Neural cell (in vitro differentiated cells): Measurements from ENCODE around the gene RANBP10. TPM values are rescaled to one million over a fixed set of nuclear protein-coding genes. Genes with fewer than 3 reads are reported as not detected.

ENCODE experiments used
- H2AFZ ChIP-seq: fragments of 200-600, 300-800 bp; sonication (generic), shearing (Covaris generic); 2 replicates; pipeline ENCODE4 v1.6.0; 2014; ENCODE audit warnings: low read depth, mild to moderate bottlenecking, antibody characterized with exemption, low read length, moderate library complexity
- H3F3A ChIP-seq: fragments of 200-600 bp; shearing (Covaris generic); 2 replicates; pipeline ENCODE4 v1.6.1; 2016; ENCODE audit warnings: mild to moderate bottlenecking, moderate library complexity, mixed read lengths, antibody characterized with exemption, low read length; ENCODE audit not compliant: insufficient read depth, poor library complexity, severe bottlenecking
- H3K27ac ChIP-seq: fragments of 200-600, 300-800 bp; sonication (generic), shearing (Covaris generic); 2 replicates; pipeline ENCODE4 v1.5.1; 2014; ENCODE audit warnings: mild to moderate bottlenecking, low read length, moderate library complexity
- H3K27me3 ChIP-seq: fragments of 300-800, 200-600 bp; sonication (generic), shearing (Covaris generic); 2 replicates; pipeline ENCODE4 v1.6.0; 2014; ENCODE audit warnings: mild to moderate bottlenecking, low read depth, low read length, moderate library complexity; ENCODE audit not compliant: insufficient read depth
- H3K36me3 ChIP-seq: fragments of 300-800, 200-600 bp; sonication (generic), shearing (Covaris generic); 2 replicates; pipeline ENCODE4 v1.5.1; 2014; ENCODE audit warnings: mild to moderate bottlenecking, antibody characterized with exemption, low read length, moderate library complexity; ENCODE audit not compliant: insufficient read depth
- H3K4me2 ChIP-seq: fragments of 300-800, 200-600 bp; sonication (generic), shearing (Covaris generic); 2 replicates; pipeline ENCODE4 v1.6.0; 2014; ENCODE audit warnings: mild to moderate bottlenecking, low read length
- H3K4me3 ChIP-seq: fragments of 300-800, 200-600 bp; sonication (generic), shearing (Covaris generic); 2 replicates; pipeline ENCODE4 v1.5.1; 2014; ENCODE audit warnings: mild to moderate bottlenecking, low read length, moderate library complexity
- H3K79me2 ChIP-seq: fragments of 200-600 bp; shearing (Covaris generic); replicated peaks from 2 replicates; pipeline ENCODE4 v1.6.0; 2014; ENCODE audit warnings: mild to moderate bottlenecking, low read length, moderate library complexity; ENCODE audit not compliant: insufficient read depth
- H3K9ac ChIP-seq: fragments of 300-800, 200-600 bp; sonication (generic), shearing (Covaris generic); 2 replicates; pipeline ENCODE4 v1.6.1; 2016; ENCODE audit warnings: mild to moderate bottlenecking, low read length, mixed read lengths
- H3K9me2 ChIP-seq: fragments of 200-600 bp; shearing (Covaris generic); 2 replicates; pipeline ENCODE4 v1.6.1; 2016; ENCODE audit warnings: mild to moderate bottlenecking, low read length, mixed read lengths; ENCODE audit not compliant: insufficient read depth
- H3K9me3 ChIP-seq: fragments of 200-600, 300-800 bp; sonication (generic), shearing (Covaris generic); 2 replicates; pipeline ENCODE4 v1.6.1; 2016; ENCODE audit warnings: mild to moderate bottlenecking, mixed run types, low read length, moderate library complexity, mixed read lengths
- H4K20me1 ChIP-seq: fragments of 200-600 bp; shearing (Covaris generic); 2 replicates; pipeline ENCODE4 v1.6.1; 2016; ENCODE audit warnings: mild to moderate bottlenecking, mixed run types; ENCODE audit not compliant: insufficient read depth
- CTCF ChIP-seq: fragments of 450-650 bp; IDR thresholded peaks from 2 replicates; pipeline ENCODE4 v1.5.1; 2014; ENCODE audit warnings: antibody characterized with exemption, mild to moderate bottlenecking, moderate library complexity; ENCODE audit not compliant: poor library complexity, severe bottlenecking
- EP300 ChIP-seq: fragments of 450-650 bp; conservative IDR thresholded peaks from 2 replicates; pipeline ENCODE4 v1.6.1; 2014; ENCODE audit warnings: antibody characterized with exemption, mild to moderate bottlenecking, moderate library complexity; ENCODE audit not compliant: poor library complexity, severe bottlenecking
- EZH2 ChIP-seq: fragments of 200-600, 300-800 bp; shearing (Covaris generic), sonication (generic); IDR thresholded peaks from 2 replicates; pipeline ENCODE4 v1.6.1; 2014; ENCODE audit warnings: antibody characterized with exemption, low read length, borderline replicate concordance, mild to moderate bottlenecking; ENCODE audit not compliant: insufficient read depth, poor library complexity, severe bottlenecking
- MXI1 ChIP-seq: fragments of 450-650 bp; conservative IDR thresholded peaks from 2 replicates; pipeline ENCODE4 v1.6.1; 2014; ENCODE audit warnings: antibody characterized with exemption, mild to moderate bottlenecking; ENCODE audit not compliant: poor library complexity, severe bottlenecking
- POLR2AphosphoS5 ChIP-seq: IDR thresholded peaks from 2 replicates; pipeline ENCODE4 v1.6.1; 2012
- RAD21 ChIP-seq: fragments of 450-650 bp; conservative IDR thresholded peaks from 2 replicates; pipeline ENCODE4 v1.6.1; 2014; ENCODE audit warnings: antibody characterized with exemption, mild to moderate bottlenecking, moderate library complexity
- SMC3 ChIP-seq: fragments of 450-650 bp; conservative IDR thresholded peaks from 2 replicates; pipeline ENCODE4 v1.6.1; 2014; ENCODE audit warnings: antibody characterized with exemption, mild to moderate bottlenecking, moderate library complexity; ENCODE audit not compliant: poor library complexity
- TAF1 ChIP-seq: IDR thresholded peaks from 2 replicates; pipeline ENCODE4 v1.6.1; 2012; ENCODE audit warnings: low read depth
- polyA plus RNA-seq: library from polyadenylated mRNA; depleted of rRNA; stranded (reverse); fragments of >200 nt; gene quantifications from 2 replicates; pipeline ENCODE4 v1.2.3, GENCODE V29; 2014
- TF ChIP-seq, protein P1 (sequence below): IDR thresholded peaks from 2 replicates; pipeline ENCODE4 v1.6.1; 2012; ENCODE audit warnings: borderline replicate concordance

The RANBP10 gene
- polyA plus RNA-seq, 1 donor from 2014 or later, result 10.9 TPM

DNA sequence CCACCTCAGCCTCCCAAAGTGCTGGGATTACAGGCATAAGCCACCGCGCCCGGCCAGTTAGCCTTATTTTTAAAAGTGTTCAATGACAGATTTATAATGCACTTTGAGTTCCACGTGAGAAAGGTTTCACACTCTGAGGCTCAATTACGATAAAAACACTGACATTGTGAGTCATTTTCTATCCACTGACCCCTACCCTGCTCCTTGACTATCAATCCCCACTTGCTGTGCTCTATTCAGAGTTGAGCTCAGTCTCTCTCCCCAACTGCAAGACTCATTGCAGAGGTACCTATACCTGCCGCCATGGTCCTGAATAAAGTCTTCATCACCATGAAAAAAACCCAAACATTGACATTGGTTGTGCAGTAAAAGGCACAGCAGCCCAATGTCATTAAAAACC is 95.8 kb downstream of the RANBP10 start:
- no peak overlapping the region for H2AFZ ChIP-seq
- H4K20me1 ChIP-seq, result peaks cover 9% of the 10 kb centered on the region
- peaks cover 73% of the 10 kb centered on the region for H3K79me2 ChIP-seq
- no peaks in the 10 kb centered on the region for H3K36me3 ChIP-seq
- no peaks in the 10 kb centered on the region for H3K9me2 ChIP-seq
- no peak overlapping the region for H3K27ac ChIP-seq
- no peaks in the 10 kb centered on the region for H3F3A ChIP-seq
- no peak overlapping the region for H3K9ac ChIP-seq
- H3K4me3 ChIP-seq, result no peak overlapping the region
- TF ChIP-seq POLR2AphosphoS5, result no peak
- H3K9me3 ChIP-seq, result no peaks in the 10 kb centered on the region
- no peak overlapping the region for H3K4me2 ChIP-seq
- no peaks in the 10 kb centered on the region for H3K27me3 ChIP-seq

GRCh38 chr16:67709050-67709449 is 97.3 kb downstream of the RANBP10 start:
- no peak overlapping the region for H2AFZ ChIP-seq
- no peak overlapping the region for H3K9ac ChIP-seq
- H3K9me3 ChIP-seq, result no peaks in the 10 kb centered on the region
- TF ChIP-seq CTCF (no peak), SMC3 (no peak), EP300 (no peak), RAD21 (no peak), MXI1 (no peak), EZH2 (no peak), POLR2AphosphoS5 (no peak), TAF1 (no peak)
- TF ChIP-seq, protein P1, sequence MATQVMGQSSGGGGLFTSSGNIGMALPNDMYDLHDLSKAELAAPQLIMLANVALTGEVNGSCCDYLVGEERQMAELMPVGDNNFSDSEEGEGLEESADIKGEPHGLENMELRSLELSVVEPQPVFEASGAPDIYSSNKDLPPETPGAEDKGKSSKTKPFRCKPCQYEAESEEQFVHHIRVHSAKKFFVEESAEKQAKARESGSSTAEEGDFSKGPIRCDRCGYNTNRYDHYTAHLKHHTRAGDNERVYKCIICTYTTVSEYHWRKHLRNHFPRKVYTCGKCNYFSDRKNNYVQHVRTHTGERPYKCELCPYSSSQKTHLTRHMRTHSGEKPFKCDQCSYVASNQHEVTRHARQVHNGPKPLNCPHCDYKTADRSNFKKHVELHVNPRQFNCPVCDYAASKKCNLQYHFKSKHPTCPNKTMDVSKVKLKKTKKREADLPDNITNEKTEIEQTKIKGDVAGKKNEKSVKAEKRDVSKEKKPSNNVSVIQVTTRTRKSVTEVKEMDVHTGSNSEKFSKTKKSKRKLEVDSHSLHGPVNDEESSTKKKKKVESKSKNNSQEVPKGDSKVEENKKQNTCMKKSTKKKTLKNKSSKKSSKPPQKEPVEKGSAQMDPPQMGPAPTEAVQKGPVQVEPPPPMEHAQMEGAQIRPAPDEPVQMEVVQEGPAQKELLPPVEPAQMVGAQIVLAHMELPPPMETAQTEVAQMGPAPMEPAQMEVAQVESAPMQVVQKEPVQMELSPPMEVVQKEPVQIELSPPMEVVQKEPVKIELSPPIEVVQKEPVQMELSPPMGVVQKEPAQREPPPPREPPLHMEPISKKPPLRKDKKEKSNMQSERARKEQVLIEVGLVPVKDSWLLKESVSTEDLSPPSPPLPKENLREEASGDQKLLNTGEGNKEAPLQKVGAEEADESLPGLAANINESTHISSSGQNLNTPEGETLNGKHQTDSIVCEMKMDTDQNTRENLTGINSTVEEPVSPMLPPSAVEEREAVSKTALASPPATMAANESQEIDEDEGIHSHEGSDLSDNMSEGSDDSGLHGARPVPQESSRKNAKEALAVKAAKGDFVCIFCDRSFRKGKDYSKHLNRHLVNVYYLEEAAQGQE, result no peak
- no peaks in the 10 kb centered on the region for H3F3A ChIP-seq
- H3K27ac ChIP-seq, result no peak overlapping the region
- H3K36me3 ChIP-seq, result no peaks in the 10 kb centered on the region
- no peak overlapping the region for H3K4me3 ChIP-seq
- H4K20me1 ChIP-seq, result peaks cover 13% of the 10 kb centered on the region
- H3K9me2 ChIP-seq, result no peaks in the 10 kb centered on the region
- H3K4me2 ChIP-seq, result no peak overlapping the region
- H3K27me3 ChIP-seq, result no peaks in the 10 kb centered on the region
- H3K79me2 ChIP-seq, result peaks cover 72% of the 10 kb centered on the region

DNA sequence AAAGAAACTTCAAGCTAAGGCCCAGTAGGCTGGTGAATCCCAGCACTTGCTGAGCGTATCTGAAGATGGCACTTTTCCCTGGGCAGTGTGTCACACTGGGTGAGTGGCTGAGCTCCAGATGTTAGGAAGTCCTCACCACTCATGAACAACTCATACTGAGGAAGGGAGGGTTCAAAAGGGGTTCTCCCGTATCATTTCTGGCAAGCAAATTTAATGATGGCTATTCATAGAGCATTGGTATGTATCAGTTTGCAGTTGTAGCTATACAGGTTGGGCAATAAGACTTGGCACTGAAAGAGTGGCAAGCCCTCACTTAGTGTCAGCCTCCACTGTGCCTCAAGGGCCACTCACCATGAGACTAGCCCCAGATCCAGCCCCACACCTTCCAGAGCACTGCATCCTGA is 98.0 kb downstream of the RANBP10 start:
- TF ChIP-seq EZH2 (no peak), SMC3 (no peak), CTCF (no peak), MXI1 (no peak), RAD21 (no peak), TAF1 (no peak), POLR2AphosphoS5 (no peak), EP300 (no peak)
- TF ChIP-seq, protein P1, result no peak
- no peaks in the 10 kb centered on the region for H3K9me3 ChIP-seq
- H3K27ac ChIP-seq, result no peak overlapping the region
- H4K20me1 ChIP-seq, result peaks cover 13% of the 10 kb centered on the region
- H3F3A ChIP-seq, result no peaks in the 10 kb centered on the region
- no peak overlapping the region for H3K4me3 ChIP-seq
- H3K36me3 ChIP-seq, result no peaks in the 10 kb centered on the region
- no peak overlapping the region for H3K9ac ChIP-seq
- H3K79me2 ChIP-seq, result peaks cover 68% of the 10 kb centered on the region
- no peaks in the 10 kb centered on the region for H3K9me2 ChIP-seq
- H3K4me2 ChIP-seq, result no peak overlapping the region
- H3K27me3 ChIP-seq, result no peaks in the 10 kb centered on the region
- no peak overlapping the region for H2AFZ ChIP-seq
